ENCODE results near the gene CDH15.
A peak's percentile ranks its signal among the peaks of the same experiment; 100 is the strongest.

Gene CDH15

DNA sequence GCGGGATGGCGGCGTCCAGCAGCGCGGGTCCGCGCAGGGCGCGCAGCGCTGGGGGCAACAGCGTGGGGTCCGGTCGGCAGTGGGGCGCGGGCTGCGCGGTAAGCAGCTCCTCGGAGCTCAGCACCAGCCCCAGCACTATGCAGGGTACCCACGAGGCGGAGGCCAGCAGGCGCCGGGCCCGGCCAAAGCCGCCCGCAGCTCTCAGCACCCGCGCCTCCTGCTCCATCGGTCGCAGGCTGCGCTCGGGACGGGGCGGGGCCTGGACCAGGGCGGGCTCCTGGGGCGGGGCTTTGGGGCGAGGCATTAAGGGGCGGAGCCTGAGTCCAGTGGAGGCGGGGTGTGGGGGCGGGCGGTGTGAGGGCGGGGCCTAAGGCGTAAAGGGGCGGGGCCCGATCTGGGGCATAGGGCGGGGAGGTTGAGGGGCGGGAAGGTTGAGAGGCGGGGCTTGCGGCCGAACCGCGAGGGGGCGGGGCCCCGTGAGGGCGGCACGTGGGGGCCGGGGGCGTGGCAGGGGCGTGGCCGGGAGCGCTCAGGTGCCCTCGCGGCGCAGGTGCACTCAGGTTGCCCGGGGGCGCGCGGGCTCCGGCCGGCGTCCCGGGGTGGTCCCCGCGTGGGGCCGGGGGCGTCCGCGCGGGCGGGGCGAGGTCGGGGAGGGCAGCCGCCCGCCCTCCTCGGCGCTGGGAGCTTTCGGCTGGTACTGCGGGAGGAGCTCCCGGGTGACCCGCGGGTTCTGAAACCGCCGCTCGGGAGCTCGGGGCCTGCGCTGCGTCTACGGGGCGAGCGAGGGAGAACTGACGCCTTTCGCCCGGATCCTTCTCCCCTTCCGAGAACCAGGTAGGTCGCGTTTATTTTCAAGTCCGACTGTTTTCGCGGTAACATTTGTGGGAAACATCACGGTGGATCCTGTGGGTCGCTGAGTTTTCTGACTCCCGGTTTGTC lies 30.2 kb downstream of the CDH15 start:
- no peak for TF ChIP-seq CREB1 (IDR thresholded peaks at IDR 0.05; ENCODE audit: low read depth)
- no peak for TF ChIP-seq RAD21 (IDR thresholded peaks at IDR 0.05; ENCODE audit: low read depth)
- TF ChIP-seq, protein P1, sequence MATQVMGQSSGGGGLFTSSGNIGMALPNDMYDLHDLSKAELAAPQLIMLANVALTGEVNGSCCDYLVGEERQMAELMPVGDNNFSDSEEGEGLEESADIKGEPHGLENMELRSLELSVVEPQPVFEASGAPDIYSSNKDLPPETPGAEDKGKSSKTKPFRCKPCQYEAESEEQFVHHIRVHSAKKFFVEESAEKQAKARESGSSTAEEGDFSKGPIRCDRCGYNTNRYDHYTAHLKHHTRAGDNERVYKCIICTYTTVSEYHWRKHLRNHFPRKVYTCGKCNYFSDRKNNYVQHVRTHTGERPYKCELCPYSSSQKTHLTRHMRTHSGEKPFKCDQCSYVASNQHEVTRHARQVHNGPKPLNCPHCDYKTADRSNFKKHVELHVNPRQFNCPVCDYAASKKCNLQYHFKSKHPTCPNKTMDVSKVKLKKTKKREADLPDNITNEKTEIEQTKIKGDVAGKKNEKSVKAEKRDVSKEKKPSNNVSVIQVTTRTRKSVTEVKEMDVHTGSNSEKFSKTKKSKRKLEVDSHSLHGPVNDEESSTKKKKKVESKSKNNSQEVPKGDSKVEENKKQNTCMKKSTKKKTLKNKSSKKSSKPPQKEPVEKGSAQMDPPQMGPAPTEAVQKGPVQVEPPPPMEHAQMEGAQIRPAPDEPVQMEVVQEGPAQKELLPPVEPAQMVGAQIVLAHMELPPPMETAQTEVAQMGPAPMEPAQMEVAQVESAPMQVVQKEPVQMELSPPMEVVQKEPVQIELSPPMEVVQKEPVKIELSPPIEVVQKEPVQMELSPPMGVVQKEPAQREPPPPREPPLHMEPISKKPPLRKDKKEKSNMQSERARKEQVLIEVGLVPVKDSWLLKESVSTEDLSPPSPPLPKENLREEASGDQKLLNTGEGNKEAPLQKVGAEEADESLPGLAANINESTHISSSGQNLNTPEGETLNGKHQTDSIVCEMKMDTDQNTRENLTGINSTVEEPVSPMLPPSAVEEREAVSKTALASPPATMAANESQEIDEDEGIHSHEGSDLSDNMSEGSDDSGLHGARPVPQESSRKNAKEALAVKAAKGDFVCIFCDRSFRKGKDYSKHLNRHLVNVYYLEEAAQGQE (IDR thresholded peaks at IDR 0.05; ENCODE audit: low read depth), result no peak
- TF ChIP-seq TCF12 (IDR thresholded peaks at IDR 0.05; ENCODE audit: low read depth), result no peak
- no peak for TF ChIP-seq TAF1 (IDR thresholded peaks at IDR 0.05; ENCODE audit: low read depth)
- TF ChIP-seq, protein P2, sequence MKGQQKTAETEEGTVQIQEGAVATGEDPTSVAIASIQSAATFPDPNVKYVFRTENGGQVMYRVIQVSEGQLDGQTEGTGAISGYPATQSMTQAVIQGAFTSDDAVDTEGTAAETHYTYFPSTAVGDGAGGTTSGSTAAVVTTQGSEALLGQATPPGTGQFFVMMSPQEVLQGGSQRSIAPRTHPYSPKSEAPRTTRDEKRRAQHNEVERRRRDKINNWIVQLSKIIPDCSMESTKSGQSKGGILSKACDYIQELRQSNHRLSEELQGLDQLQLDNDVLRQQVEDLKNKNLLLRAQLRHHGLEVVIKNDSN (IDR thresholded peaks at IDR 0.05), result peak; percentile 83
- no peak for TF ChIP-seq FOXM1 (IDR thresholded peaks at IDR 0.05; ENCODE audit: borderline replicate concordance, low read depth)
- TF ChIP-seq YY1 (IDR thresholded peaks at IDR 0.05; ENCODE audit: low read depth), result no peak

- TF ChIP-seq, protein P1 (IDR thresholded peaks at IDR 0.05; ENCODE audit: low read depth), result no peak
- TF ChIP-seq RAD21 (IDR thresholded peaks at IDR 0.05; ENCODE audit: low read depth) (no peak), FOXM1 (IDR thresholded peaks at IDR 0.05; ENCODE audit: borderline replicate concordance, low read depth) (no peak), TAF1 (IDR thresholded peaks at IDR 0.05; ENCODE audit: low read depth) (no peak), MAX (IDR thresholded peaks at IDR 0.05) (no peak), CREB1 (IDR thresholded peaks at IDR 0.05; ENCODE audit: low read depth) (no peak), EGR1 (IDR thresholded peaks at IDR 0.05) (no peak), EP300 (IDR thresholded peaks at IDR 0.05; ENCODE audit: borderline replicate concordance) (no peak), TCF12 (IDR thresholded peaks at IDR 0.05; ENCODE audit: low read depth) (no peak), ZBTB7A (IDR thresholded peaks at IDR 0.05; ENCODE audit: low read depth) (no peak), TEAD4 (IDR thresholded peaks at IDR 0.05) (no peak), NFIC (IDR thresholded peaks at IDR 0.05) (no peak), YY1 (IDR thresholded peaks at IDR 0.05; ENCODE audit: low read depth) (no peak), CEBPB (IDR thresholded peaks at IDR 0.05) (no peak)
- TF ChIP-seq, protein P2 (IDR thresholded peaks at IDR 0.05), result no peak
Measured at GRCh38 chr16:89202422-89203215, 31.1 kb downstream of the CDH15 start.

- TF ChIP-seq EGR1 (IDR thresholded peaks at IDR 0.05), result no peak
- no peak for TF ChIP-seq TCF12 (IDR thresholded peaks at IDR 0.05; ENCODE audit: low read depth)
Measured at GRCh38 chr16:89207993-89208392, 36.4 kb downstream of the CDH15 start.

DNA sequence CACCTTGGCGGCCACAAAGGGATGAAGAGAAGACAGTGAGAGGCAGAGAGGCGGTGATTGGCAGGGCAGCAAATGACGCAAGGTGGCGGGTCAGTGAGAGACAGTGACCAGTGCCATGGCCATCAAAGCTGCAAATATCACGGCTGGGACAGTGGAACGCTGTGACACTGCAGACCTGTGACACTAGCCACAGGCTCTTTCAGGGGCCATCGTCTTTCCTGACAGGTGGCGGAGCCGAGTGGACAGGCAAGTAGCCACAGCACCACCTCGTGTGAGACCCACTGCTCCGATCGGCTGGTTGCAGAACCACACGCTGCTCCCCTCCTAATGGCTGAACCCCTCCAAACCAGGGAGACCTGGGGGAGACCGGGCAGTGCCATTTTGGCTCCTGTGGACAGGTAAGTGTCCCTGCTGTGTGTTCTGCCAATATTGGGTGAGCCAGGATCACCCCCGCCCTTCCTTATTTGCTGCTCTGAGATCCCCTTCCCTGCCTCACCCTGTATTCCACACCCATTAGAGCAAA lies 38.0 kb downstream of the CDH15 start:
- TF ChIP-seq, protein P1 (IDR thresholded peaks at IDR 0.05; ENCODE audit: low read depth), result no peak
- TF ChIP-seq CEBPB (IDR thresholded peaks at IDR 0.05) (no peak), FOXM1 (IDR thresholded peaks at IDR 0.05; ENCODE audit: borderline replicate concordance, low read depth) (no peak)
- TF ChIP-seq, protein P2 (IDR thresholded peaks at IDR 0.05), result no peak
